GM12878 (cell line): ENCODE results near the gene ARHGEF11. TPM values are rescaled to one million over a fixed set of nuclear protein-coding genes. Genes with fewer than 3 reads are reported as not detected.

Experiments
- ATF2 ChIP-seq: IDR thresholded peaks from 2 replicates; pipeline ENCODE4 v1.6.1; 2012; ENCODE audit warnings: low read length, inconsistent platforms
- BACH1 ChIP-seq: fragments of 450-650 bp; IDR thresholded peaks from 2 replicates; pipeline ENCODE4 v1.6.1; 2017; ENCODE audit warnings: mild to moderate bottlenecking, borderline replicate concordance
- CBX5 ChIP-seq: sonication (generic); IDR thresholded peaks from 2 replicates; pipeline ENCODE4 v1.6.1; 2016; ENCODE audit warnings: low read depth, moderate library complexity, mild to moderate bottlenecking, inconsistent platforms
- CREB1 ChIP-seq: IDR thresholded peaks from 2 replicates; pipeline ENCODE4 v1.6.1; 2012; ENCODE audit warnings: low read depth, mild to moderate bottlenecking, inconsistent platforms
- EGR1 ChIP-seq, 2 experiments: IDR thresholded peaks; 1 replicate in 1 of 2; 2 replicates in 1 of 2; pipeline ENCODE4 v1.6.1; 2011 to 2012; ENCODE audit warnings: low read depth in 2 of 2, low read length in 2 of 2, borderline replicate concordance in 1 of 2, mild to moderate bottlenecking in 1 of 2, moderate library complexity in 1 of 2
- EP300 ChIP-seq, 2 experiments: fragments of 150-350 bp in 1 of 2; IDR thresholded peaks; 2 replicates each; pipeline ENCODE4 v1.6.1; 2011 to 2012; ENCODE audit warnings: low read depth in 2 of 2, low read length in 2 of 2, borderline replicate concordance in 1 of 2, improper control_type of control experiment in 1 of 2, inconsistent platforms in 1 of 2; ENCODE audit not compliant: control insufficient read depth in 1 of 2
- IKZF1 ChIP-seq: fragments of 450-650 bp; conservative IDR thresholded peaks from 2 replicates; pipeline ENCODE4 v1.6.1; 2017; ENCODE audit warnings: antibody characterized with exemption, mild to moderate bottlenecking
- IKZF2 ChIP-seq, 2 experiments: fragments of 450-650 bp; IDR thresholded peaks; 2 replicates each; pipeline ENCODE4 v1.6.1; 2017; ENCODE audit warnings: mild to moderate bottlenecking in 2 of 2, moderate library complexity in 2 of 2
- IRF4 ChIP-seq: IDR thresholded peaks from 2 replicates; pipeline ENCODE4 v1.6.1; 2011; ENCODE audit warnings: low read depth, low read length
- LARP7 ChIP-seq: fragments of 450-650 bp; IDR thresholded peaks from 2 replicates; pipeline ENCODE4 v1.6.1; 2017; ENCODE audit warnings: mild to moderate bottlenecking
- MTA3 ChIP-seq: IDR thresholded peaks from 2 replicates; pipeline ENCODE4 v1.6.1; 2012; ENCODE audit warnings: low read length, inconsistent platforms, borderline replicate concordance
- MYC ChIP-seq: IDR thresholded peaks from 2 replicates; pipeline ENCODE4 v1.6.1; 2011; ENCODE audit warnings: mild to moderate bottlenecking, low read length, moderate library complexity, inconsistent platforms; ENCODE audit not compliant: insufficient read depth, insufficient replicate concordance, insufficient read length, severe bottlenecking
- NBN ChIP-seq: fragments of 450-650 bp; IDR thresholded peaks from 2 replicates; pipeline ENCODE4 v1.6.1; 2016
- NR2F1 ChIP-seq: fragments of 450-650 bp; conservative IDR thresholded peaks from 2 replicates; pipeline ENCODE4 v1.6.1; 2017; ENCODE audit warnings: mild to moderate bottlenecking
- PML ChIP-seq: IDR thresholded peaks from 2 replicates; pipeline ENCODE4 v1.6.1; 2012; ENCODE audit warnings: low read length, inconsistent platforms
- POLR2A ChIP-seq: IDR thresholded peaks from 2 replicates; pipeline ENCODE4 v1.6.1; 2011; ENCODE audit warnings: low read depth, mild to moderate bottlenecking, low read length
- SMARCA5 ChIP-seq: fragments of 450-650 bp; IDR thresholded peaks from 2 replicates; pipeline ENCODE4 v1.6.1; 2017; ENCODE audit warnings: mild to moderate bottlenecking
- STAT1 ChIP-seq: fragments of 450-650 bp; conservative IDR thresholded peaks from 2 replicates; pipeline ENCODE4 v1.6.1; 2014; ENCODE audit warnings: antibody characterized with exemption, mild to moderate bottlenecking
- TCF12 ChIP-seq: IDR thresholded peaks from 2 replicates; pipeline ENCODE4 v1.6.1; 2011; ENCODE audit warnings: low read depth, mild to moderate bottlenecking, low read length
- ZNF217 ChIP-seq: fragments of 450-650 bp; IDR thresholded peaks from 2 replicates; pipeline ENCODE4 v1.6.1; 2017; ENCODE audit warnings: antibody characterized with exemption, mild to moderate bottlenecking
- ZSCAN29 ChIP-seq: fragments of 450-650 bp; IDR thresholded peaks from 2 replicates; pipeline ENCODE4 v1.6.1; 2017; ENCODE audit warnings: mild to moderate bottlenecking, moderate library complexity
- polyA plus RNA-seq, 11 experiments: library from polyadenylated mRNA; depleted of rRNA in 4 of 11; unstranded in 6 of 11; stranded (reverse) in 5 of 11; fragments of >200 nt; fragmentation: Nextera tagmentation in 4 of 11; fragmentation: Illumina TruSeq in 1 of 11; extraction: Ambion mirVana in 4 of 11; extraction: Trizol in 1 of 11; gene quantifications; 1 replicate in 1 of 11; 2 replicates in 10 of 11; pipeline versions ENCODE4 v1.2.1 to v1.2.3, GENCODE V29; 2011 to 2016; ENCODE audit warnings: inconsistent platforms in 2 of 11, missing spikeins in 2 of 11, low read depth in 1 of 11
- total RNA-seq, 4 experiments: library from RNA; depleted of rRNA in 3 of 4; stranded (reverse); fragments of >200 nt in 3 of 4; fragmentation: Illumina TruSeq in 1 of 4; extraction: Trizol in 1 of 4; gene quantifications; 2 replicates each; pipeline versions ENCODE4 v1.2.1 to v1.2.3, GENCODE V29; 2013 to 2021
- TF ChIP-seq, protein P1 (sequence below): fragments of 450-650 bp; IDR thresholded peaks from 2 replicates; pipeline ENCODE4 v1.6.1; 2016; ENCODE audit warnings: mild to moderate bottlenecking, moderate library complexity, borderline replicate concordance

ARHGEF11 gene
- total and polyA plus RNA-seq, 10 of the 15 experiments (the other 5 are each of a cell fraction or from before 2014, with no cell fraction given), result 0.05 to 12.7 (median 1.8) TPM

DNA sequence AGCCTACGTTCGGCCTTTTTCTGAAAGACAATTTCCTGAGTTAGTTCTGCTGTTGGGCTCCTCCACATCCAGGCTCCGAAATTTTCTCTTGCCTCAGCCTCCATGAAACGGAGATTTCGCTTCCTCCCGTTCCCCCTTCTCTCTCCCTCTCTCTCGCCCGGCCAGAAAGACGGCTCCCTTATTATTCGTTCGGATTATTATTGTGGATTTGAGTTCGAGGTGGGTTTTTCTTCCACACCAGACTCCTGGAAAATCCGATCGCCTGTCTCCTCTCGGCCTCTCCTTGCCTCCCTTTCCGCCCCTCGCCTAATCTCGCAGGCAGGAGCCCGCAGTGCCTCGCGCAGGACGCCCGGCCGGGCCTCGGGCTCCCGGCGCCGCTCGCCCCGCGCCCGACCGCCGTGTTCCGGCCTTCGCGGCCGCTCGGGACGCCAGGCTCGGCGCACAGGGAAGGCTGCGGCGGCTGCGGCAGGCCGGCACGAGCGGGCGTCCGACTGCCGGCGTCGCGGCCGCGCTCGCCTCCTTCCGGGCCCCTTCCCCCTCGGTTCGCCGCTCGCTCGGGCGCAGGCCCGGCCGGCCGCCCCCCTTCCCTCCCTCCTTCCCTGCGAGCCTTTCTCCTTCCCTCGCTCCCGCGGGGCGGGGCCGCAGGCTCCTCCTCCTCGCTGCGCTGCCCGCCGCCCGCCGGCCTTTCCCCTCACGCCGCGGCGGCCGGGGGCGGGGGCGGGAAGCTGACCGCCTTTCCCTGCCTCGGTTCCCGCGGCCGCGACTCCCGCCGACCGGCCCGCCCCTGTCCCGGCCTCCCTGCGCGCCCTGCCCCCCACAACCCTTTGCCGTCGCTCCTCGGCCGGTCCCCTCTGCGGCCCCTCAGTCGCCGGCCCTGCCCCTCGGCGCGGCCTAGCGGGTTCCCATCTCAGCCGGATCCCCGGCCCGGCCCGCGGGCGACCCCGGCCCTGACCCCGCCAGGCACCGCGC lies at the start of gene ARHGEF11 (continued):
- TF ChIP-seq LARP7 (peak; percentile 78), IRF4 (no peak), CREB1 (no peak), ZSCAN29 (no peak), CBX5 (no peak), MTA3 (no peak), BACH1 (peak; percentile 32; the same call in 1 of the 2 replicates), TCF12 (no peak), IKZF1 (peak; percentile 97), IKZF2 (IDR thresholded peaks at IDR 0.05) (peak in 1 of 2 experiments; percentile 54; a peak in 2 of 4 replicates), ATF2 (no peak), ZNF217 (0 out of 2 replicates have a peak, but pooled peaks have one; percentile 53), SMARCA5 (peak; percentile 64; the same call in 1 of the 2 replicates), STAT1 (no peak), POLR2A (peak; percentile 21; the same call in 1 of the 2 replicates), EP300 (IDR thresholded peaks at IDR 0.05; ENCODE audit: borderline replicate concordance in 1 of 2, control insufficient read depth in 1 of 2, low read depth in 2 of 2, low read length in 2 of 2) (no peak), NBN (0 out of 2 replicates have a peak, but pooled peaks have one; percentile 30), MYC (no peak), PML (no peak), EGR1 (IDR thresholded peaks at IDR 0.05; ENCODE audit: borderline replicate concordance in 1 of 2, low read depth in 2 of 2, low read length in 2 of 2) (0 out of 3 replicates have a peak, but pooled peaks of 1 of the 2 experiments have one; percentile 23), NR2F1 (peak; percentile 90)
- TF ChIP-seq, protein P1, sequence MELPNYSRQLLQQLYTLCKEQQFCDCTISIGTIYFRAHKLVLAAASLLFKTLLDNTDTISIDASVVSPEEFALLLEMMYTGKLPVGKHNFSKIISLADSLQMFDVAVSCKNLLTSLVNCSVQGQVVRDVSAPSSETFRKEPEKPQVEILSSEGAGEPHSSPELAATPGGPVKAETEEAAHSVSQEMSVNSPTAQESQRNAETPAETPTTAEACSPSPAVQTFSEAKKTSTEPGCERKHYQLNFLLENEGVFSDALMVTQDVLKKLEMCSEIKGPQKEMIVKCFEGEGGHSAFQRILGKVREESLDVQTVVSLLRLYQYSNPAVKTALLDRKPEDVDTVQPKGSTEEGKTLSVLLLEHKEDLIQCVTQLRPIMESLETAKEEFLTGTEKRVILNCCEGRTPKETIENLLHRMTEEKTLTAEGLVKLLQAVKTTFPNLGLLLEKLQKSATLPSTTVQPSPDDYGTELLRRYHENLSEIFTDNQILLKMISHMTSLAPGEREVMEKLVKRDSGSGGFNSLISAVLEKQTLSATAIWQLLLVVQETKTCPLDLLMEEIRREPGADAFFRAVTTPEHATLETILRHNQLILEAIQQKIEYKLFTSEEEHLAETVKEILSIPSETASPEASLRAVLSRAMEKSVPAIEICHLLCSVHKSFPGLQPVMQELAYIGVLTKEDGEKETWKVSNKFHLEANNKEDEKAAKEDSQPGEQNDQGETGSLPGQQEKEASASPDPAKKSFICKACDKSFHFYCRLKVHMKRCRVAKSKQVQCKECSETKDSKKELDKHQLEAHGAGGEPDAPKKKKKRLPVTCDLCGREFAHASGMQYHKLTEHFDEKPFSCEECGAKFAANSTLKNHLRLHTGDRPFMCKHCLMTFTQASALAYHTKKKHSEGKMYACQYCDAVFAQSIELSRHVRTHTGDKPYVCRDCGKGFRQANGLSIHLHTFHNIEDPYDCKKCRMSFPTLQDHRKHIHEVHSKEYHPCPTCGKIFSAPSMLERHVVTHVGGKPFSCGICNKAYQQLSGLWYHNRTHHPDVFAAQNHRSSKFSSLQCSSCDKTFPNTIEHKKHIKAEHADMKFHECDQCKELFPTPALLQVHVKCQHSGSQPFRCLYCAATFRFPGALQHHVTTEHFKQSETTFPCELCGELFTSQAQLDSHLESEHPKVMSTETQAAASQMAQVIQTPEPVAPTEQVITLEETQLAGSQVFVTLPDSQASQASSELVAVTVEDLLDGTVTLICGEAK, result 0 out of 2 replicates have a peak, but pooled peaks have one; percentile 25
